ENCODE data around the gene EXD3. TPM values are rescaled to one million over a fixed set of nuclear protein-coding genes. Genes with fewer than 3 reads are reported as not detected.

EXD3 gene
- total and polyA plus RNA-seq, 4 donors, result 8.6 to 30.5 (median 19.5) TPM

GRCh38 chr9:137390553-137391410, 32.2 kb downstream of the EXD3 start:
- DNase-seq (peak in 1 of 3 donors; percentile 40), ATAC-seq (ENCODE audit: insufficient read depth, low FRiP score) (no peak)
- no peaks in the 10 kb centered on the region for H3K27me3 ChIP-seq (ENCODE audit: control insufficient read depth in 3 of 3, insufficient read depth in 3 of 3, low read length in 2 of 3)
- H3K27ac ChIP-seq (ENCODE audit: low read depth in 1 of 2, low read length in 1 of 2), result peak overlapping the region; percentile 24 to 85
- 67 to 78% methylated on average over 42 of the region's 42 CpGs for WGBS, 2 donors
- no peak overlapping the region for H3K9ac ChIP-seq (ENCODE audit: insufficient read depth in 1 of 2, low read length in 2 of 2)
- H3K9me3 ChIP-seq (ENCODE audit: control insufficient read depth in 4 of 4, insufficient read depth in 3 of 4, low read length in 3 of 4), result no peaks in the 10 kb centered on the region
- peaks cover 0 to 15% (median 0%) of the 10 kb centered on the region in 5 donors for H3K4me1 ChIP-seq (ENCODE audit: control insufficient read depth in 5 of 5, insufficient read depth in 5 of 5, low read length in 5 of 5)
- H3K4me3 ChIP-seq, result no peak overlapping the region
- TF ChIP-seq CTCF (IDR thresholded peaks at IDR 0.05; ENCODE audit: control extremely low read depth, extremely low read depth), result no peak
- peaks cover 0 to 20% (median 0%) of the 10 kb centered on the region in 4 donors for H3K36me3 ChIP-seq (ENCODE audit: control insufficient read depth in 4 of 4, insufficient read depth in 4 of 4, low read length in 4 of 4)

GRCh38 chr9:137389428-137389746, 33.6 kb downstream of the EXD3 start:
- H3K27ac ChIP-seq (ENCODE audit: low read depth in 1 of 2, low read length in 1 of 2), result peak overlapping the region in 1 of 2 donors; percentile 82

DNA sequence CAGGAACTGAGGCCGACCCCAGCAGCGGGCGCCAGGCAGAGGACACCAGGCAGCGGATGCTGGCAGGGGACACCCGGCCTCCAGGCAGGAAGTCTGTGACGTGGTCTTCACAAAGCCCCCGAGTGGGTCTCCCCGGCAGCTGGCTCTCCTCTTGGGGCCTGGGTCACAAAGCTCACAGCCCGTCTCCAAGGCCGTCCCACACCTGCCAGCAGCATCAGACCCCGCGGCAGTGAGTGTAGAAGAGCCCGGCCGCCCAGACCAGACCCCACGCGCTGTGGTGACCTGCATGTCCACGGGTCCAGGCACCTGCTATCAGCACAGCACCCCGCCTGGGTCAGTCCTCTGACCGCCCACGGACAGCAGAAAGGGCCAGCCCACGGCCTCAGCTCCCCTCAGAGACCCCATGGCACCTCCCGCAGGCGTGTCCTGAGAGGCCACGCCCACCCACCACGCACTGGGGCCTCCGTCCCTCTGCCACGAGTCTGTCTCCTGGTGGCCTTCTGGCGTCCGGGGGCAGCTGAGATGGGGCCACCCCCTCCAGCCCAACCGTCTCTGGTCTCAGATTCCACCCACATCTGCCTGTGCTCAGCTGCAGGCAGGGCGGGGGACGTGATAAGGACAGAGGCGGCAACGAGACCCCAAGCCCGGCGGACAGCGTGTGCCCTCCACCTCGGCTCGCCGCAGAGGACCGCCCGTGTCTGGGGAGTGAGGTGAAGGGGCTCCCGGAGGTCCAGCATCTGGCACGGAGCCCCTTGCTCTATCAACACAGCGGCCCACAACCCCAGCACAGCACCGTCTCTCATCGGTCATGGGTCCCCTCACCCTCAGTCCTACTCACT, 34.2 kb downstream of the EXD3 start:
- Histone ChIP-seq H3K9me3 (ENCODE audit: control insufficient read depth in 4 of 4, insufficient read depth in 3 of 4, low read length in 3 of 4) (no peaks in the 10 kb centered on the region), H3K27me3 (ENCODE audit: control insufficient read depth in 3 of 3, insufficient read depth in 3 of 3, low read length in 2 of 3) (no peaks in the 10 kb centered on the region), H3K4me3 (no peak overlapping the region), H3K4me1 (ENCODE audit: control insufficient read depth in 5 of 5, insufficient read depth in 5 of 5, low read length in 5 of 5) (peaks cover 0 to 15% (median 0%) of the 10 kb centered on the region in 5 donors), H3K27ac (ENCODE audit: low read depth in 1 of 2, low read length in 1 of 2) (peak overlapping the region in 1 of 2 donors; percentile 82), H3K9ac (ENCODE audit: insufficient read depth in 1 of 2, low read length in 2 of 2) (no peak overlapping the region), H3K36me3 (ENCODE audit: control insufficient read depth in 4 of 4, insufficient read depth in 4 of 4, low read length in 4 of 4) (peaks cover 0 to 20% (median 0%) of the 10 kb centered on the region in 4 donors)
- ATAC-seq (ENCODE audit: insufficient read depth, low FRiP score) (no peak), DNase-seq (no peak)
- no peak for TF ChIP-seq CTCF (IDR thresholded peaks at IDR 0.05; ENCODE audit: control extremely low read depth, extremely low read depth)
- 77 to 83% methylated on average over 46 to 47 of the region's 47 CpGs for WGBS, 2 donors

More at GRCh38 chr9:137389428-137389746, 33.6 kb downstream of the EXD3 start:
- 87 to 97% methylated on average over 13 of the region's 13 CpGs for WGBS, 2 donors
- ATAC-seq (ENCODE audit: insufficient read depth, low FRiP score) (no peak), DNase-seq (no peak)
- Histone ChIP-seq H3K9me3 (ENCODE audit: control insufficient read depth in 4 of 4, insufficient read depth in 3 of 4, low read length in 3 of 4) (no peaks in the 10 kb centered on the region), H3K4me1 (ENCODE audit: control insufficient read depth in 5 of 5, insufficient read depth in 5 of 5, low read length in 5 of 5) (peaks cover 0 to 15% (median 0%) of the 10 kb centered on the region in 5 donors), H3K36me3 (ENCODE audit: control insufficient read depth in 4 of 4, insufficient read depth in 4 of 4, low read length in 4 of 4) (peaks cover 0 to 20% (median 0%) of the 10 kb centered on the region in 4 donors), H3K9ac (ENCODE audit: insufficient read depth in 1 of 2, low read length in 2 of 2) (no peak overlapping the region), H3K4me3 (no peak overlapping the region), H3K27me3 (ENCODE audit: control insufficient read depth in 3 of 3, insufficient read depth in 3 of 3, low read length in 2 of 3) (no peaks in the 10 kb centered on the region)
- no peak for TF ChIP-seq CTCF (IDR thresholded peaks at IDR 0.05; ENCODE audit: control extremely low read depth, extremely low read depth)

Measured in lung (tissue), 12 donors.